ENCODE measurements around the gene MIA2.

DNA sequence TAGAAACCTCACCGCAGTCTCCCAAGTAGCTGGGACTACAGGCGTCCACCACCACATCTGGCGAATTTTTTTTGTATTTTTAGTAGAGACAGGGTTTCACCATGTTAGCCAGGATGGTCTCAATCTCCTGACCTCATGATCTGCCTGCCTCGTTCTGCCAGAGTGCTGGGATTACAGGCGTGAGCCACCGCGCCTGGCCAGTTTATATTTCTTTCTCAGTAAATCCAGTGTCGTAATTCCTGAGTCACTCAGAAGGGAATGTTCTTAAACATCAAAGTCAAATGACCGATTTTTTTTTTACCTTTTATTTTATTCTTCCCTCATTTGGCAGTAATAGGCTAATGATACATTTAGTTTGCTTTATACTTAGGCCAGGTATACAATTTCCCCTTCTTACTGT, 118.0 kb downstream of the MIA2 start:
- TF ChIP-seq POLR2AphosphoS5 (IDR thresholded peaks at IDR 0.05; ENCODE audit: low read depth), result no peak
- TF ChIP-seq, protein P1, sequence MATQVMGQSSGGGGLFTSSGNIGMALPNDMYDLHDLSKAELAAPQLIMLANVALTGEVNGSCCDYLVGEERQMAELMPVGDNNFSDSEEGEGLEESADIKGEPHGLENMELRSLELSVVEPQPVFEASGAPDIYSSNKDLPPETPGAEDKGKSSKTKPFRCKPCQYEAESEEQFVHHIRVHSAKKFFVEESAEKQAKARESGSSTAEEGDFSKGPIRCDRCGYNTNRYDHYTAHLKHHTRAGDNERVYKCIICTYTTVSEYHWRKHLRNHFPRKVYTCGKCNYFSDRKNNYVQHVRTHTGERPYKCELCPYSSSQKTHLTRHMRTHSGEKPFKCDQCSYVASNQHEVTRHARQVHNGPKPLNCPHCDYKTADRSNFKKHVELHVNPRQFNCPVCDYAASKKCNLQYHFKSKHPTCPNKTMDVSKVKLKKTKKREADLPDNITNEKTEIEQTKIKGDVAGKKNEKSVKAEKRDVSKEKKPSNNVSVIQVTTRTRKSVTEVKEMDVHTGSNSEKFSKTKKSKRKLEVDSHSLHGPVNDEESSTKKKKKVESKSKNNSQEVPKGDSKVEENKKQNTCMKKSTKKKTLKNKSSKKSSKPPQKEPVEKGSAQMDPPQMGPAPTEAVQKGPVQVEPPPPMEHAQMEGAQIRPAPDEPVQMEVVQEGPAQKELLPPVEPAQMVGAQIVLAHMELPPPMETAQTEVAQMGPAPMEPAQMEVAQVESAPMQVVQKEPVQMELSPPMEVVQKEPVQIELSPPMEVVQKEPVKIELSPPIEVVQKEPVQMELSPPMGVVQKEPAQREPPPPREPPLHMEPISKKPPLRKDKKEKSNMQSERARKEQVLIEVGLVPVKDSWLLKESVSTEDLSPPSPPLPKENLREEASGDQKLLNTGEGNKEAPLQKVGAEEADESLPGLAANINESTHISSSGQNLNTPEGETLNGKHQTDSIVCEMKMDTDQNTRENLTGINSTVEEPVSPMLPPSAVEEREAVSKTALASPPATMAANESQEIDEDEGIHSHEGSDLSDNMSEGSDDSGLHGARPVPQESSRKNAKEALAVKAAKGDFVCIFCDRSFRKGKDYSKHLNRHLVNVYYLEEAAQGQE (IDR thresholded peaks at IDR 0.05; ENCODE audit: unreplicated experiment), result no peak
- TF ChIP-seq, protein P2, sequence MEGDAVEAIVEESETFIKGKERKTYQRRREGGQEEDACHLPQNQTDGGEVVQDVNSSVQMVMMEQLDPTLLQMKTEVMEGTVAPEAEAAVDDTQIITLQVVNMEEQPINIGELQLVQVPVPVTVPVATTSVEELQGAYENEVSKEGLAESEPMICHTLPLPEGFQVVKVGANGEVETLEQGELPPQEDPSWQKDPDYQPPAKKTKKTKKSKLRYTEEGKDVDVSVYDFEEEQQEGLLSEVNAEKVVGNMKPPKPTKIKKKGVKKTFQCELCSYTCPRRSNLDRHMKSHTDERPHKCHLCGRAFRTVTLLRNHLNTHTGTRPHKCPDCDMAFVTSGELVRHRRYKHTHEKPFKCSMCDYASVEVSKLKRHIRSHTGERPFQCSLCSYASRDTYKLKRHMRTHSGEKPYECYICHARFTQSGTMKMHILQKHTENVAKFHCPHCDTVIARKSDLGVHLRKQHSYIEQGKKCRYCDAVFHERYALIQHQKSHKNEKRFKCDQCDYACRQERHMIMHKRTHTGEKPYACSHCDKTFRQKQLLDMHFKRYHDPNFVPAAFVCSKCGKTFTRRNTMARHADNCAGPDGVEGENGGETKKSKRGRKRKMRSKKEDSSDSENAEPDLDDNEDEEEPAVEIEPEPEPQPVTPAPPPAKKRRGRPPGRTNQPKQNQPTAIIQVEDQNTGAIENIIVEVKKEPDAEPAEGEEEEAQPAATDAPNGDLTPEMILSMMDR (conservative IDR thresholded peaks at IDR 0.05; ENCODE audit: low read depth in 2 of 2), result no peak
- TF ChIP-seq EZH2 (IDR thresholded peaks at IDR 0.05; ENCODE audit: low read depth, unreplicated experiment), result no peak
- TF ChIP-seq CREB1 (CRISPR knock-in tag; IDR thresholded peaks at IDR 0.05; ENCODE audit: low read depth), result no peak
- no peak for TF ChIP-seq STAT1 (IDR thresholded peaks at IDR 0.05; ENCODE audit: unreplicated experiment)
- TF ChIP-seq, protein P3, sequence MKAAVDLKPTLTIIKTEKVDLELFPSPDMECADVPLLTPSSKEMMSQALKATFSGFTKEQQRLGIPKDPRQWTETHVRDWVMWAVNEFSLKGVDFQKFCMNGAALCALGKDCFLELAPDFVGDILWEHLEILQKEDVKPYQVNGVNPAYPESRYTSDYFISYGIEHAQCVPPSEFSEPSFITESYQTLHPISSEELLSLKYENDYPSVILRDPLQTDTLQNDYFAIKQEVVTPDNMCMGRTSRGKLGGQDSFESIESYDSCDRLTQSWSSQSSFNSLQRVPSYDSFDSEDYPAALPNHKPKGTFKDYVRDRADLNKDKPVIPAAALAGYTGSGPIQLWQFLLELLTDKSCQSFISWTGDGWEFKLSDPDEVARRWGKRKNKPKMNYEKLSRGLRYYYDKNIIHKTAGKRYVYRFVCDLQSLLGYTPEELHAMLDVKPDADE (IDR thresholded peaks at IDR 0.05), result no peak
- no peak for TF ChIP-seq NANOG (IDR thresholded peaks at IDR 0.05; ENCODE audit: borderline replicate concordance)
- no peak for TF ChIP-seq EZH2phosphoT487 (IDR thresholded peaks at IDR 0.05; ENCODE audit: unreplicated experiment)
- no peak for TF ChIP-seq JUNB (IDR thresholded peaks at IDR 0.05; ENCODE audit: unreplicated experiment)
- no peak for TF ChIP-seq ZNF114 (CRISPR knock-in tag; IDR thresholded peaks at IDR 0.05)
- TF ChIP-seq ZNF331 (CRISPR knock-in tag; IDR thresholded peaks at IDR 0.05; ENCODE audit: low read depth), result no peak
- TF ChIP-seq, protein P4, sequence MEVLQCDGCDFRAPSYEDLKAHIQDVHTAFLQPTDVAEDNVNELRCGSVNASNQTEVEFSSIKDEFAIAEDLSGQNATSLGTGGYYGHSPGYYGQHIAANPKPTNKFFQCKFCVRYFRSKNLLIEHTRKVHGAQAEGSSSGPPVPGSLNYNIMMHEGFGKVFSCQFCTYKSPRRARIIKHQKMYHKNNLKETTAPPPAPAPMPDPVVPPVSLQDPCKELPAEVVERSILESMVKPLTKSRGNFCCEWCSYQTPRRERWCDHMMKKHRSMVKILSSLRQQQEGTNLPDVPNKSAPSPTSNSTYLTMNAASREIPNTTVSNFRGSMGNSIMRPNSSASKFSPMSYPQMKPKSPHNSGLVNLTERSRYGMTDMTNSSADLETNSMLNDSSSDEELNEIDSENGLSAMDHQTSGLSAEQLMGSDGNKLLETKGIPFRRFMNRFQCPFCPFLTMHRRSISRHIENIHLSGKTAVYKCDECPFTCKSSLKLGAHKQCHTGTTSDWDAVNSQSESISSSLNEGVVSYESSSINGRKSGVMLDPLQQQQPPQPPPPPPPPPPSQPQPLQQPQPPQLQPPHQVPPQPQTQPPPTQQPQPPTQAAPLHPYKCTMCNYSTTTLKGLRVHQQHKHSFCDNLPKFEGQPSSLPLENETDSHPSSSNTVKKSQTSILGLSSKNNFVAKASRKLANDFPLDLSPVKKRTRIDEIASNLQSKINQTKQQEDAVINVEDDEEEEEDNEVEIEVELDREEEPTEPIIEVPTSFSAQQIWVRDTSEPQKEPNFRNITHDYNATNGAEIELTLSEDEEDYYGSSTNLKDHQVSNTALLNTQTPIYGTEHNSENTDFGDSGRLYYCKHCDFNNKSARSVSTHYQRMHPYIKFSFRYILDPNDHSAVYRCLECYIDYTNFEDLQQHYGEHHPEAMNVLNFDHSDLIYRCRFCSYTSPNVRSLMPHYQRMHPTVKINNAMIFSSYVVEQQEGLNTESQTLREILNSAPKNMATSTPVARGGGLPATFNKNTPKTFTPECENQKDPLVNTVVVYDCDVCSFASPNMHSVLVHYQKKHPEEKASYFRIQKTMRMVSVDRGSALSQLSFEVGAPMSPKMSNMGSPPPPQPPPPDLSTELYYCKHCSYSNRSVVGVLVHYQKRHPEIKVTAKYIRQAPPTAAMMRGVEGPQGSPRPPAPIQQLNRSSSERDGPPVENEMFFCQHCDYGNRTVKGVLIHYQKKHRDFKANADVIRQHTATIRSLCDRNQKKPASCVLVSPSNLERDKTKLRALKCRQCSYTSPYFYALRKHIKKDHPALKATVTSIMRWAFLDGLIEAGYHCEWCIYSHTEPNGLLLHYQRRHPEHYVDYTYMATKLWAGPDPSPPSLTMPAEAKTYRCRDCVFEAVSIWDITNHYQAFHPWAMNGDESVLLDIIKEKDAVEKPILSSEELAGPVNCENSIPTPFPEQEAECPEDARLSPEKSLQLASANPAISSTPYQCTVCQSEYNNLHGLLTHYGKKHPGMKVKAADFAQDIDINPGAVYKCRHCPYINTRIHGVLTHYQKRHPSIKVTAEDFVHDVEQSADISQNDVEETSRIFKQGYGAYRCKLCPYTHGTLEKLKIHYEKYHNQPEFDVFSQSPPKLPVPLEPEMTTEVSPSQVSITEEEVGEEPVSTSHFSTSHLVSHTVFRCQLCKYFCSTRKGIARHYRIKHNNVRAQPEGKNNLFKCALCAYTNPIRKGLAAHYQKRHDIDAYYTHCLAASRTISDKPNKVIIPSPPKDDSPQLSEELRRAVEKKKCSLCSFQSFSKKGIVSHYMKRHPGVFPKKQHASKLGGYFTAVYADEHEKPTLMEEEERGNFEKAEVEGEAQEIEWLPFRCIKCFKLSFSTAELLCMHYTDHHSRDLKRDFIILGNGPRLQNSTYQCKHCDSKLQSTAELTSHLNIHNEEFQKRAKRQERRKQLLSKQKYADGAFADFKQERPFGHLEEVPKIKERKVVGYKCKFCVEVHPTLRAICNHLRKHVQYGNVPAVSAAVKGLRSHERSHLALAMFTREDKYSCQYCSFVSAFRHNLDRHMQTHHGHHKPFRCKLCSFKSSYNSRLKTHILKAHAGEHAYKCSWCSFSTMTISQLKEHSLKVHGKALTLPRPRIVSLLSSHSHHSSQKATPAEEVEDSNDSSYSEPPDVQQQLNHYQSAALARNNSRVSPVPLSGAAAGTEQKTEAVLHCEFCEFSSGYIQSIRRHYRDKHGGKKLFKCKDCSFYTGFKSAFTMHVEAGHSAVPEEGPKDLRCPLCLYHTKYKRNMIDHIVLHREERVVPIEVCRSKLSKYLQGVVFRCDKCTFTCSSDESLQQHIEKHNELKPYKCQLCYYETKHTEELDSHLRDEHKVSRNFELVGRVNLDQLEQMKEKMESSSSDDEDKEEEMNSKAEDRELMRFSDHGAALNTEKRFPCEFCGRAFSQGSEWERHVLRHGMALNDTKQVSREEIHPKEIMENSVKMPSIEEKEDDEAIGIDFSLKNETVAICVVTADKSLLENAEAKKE (CRISPR knock-in tag; IDR thresholded peaks at IDR 0.05), result no peak
